IMR-90 (cell line): ENCODE data around the gene BDH1. TPM values are rescaled to one million over a fixed set of nuclear protein-coding genes. Genes with fewer than 3 reads are reported as not detected.

Source experiments
- ATAC-seq: fragments of 200-7000 bp; cut with Tn5 transposase; 2 replicates; pipeline ENCODE4 v1.9.1; 2020; ENCODE audit warnings: low read depth, mild to moderate bottlenecking, moderate library complexity
- BruUV-seq: library from RNA; stranded (reverse); fragments of 400-500 nt; replicated peaks from 2 replicates; lab custom pipeline; 2021; lab: Mats Ljungman, UMichigan
- CTCF ChIA-PET: fragments of 300-600 bp; formaldehyde crosslinking; extraction: SDS; loops from one replicate; lab custom pipeline; 2021; ENCODE audit warnings: antibody characterized with exemption; lab: Yijun Ruan, JAX
- POLR2A ChIA-PET: fragments of 300-600 bp; sonication (Branson Sonifier 250); formaldehyde crosslinking; loops from one replicate; lab custom pipeline; 2022; ENCODE audit warnings: antibody characterized with exemption; ENCODE audit not compliant: unreplicated experiment; lab: Charles Lee
- DNase-seq: peaks from one replicate; pipeline ENCODE4 v3.0.0; 2013
- H2AFZ ChIP-seq: replicated peaks from 2 replicates; pipeline ENCODE3; 2013; ENCODE audit warnings: low read length, mild to moderate bottlenecking; ENCODE audit not compliant: poor library complexity
- H2AK5ac ChIP-seq: 2 replicates; pipeline ENCODE4 v1.6.1; 2013; ENCODE audit warnings: low read depth, low read length, inconsistent platforms
- H2AK9ac ChIP-seq: replicated peaks from 2 replicates; pipeline ENCODE3; 2013; ENCODE audit warnings: mild to moderate bottlenecking, low read depth, low read length, moderate library complexity; ENCODE audit not compliant: poor library complexity
- H2BK120ac ChIP-seq: 2 replicates; pipeline ENCODE4 v1.6.1; 2013; ENCODE audit warnings: low read depth, low read length, inconsistent platforms
- H2BK15ac ChIP-seq: 3 replicates; pipeline ENCODE4 v1.6.1; 2013; ENCODE audit warnings: low read depth, low read length, inconsistent platforms
- H2BK20ac ChIP-seq: 2 replicates; pipeline ENCODE4 v1.6.1; 2013; ENCODE audit warnings: low read depth, mild to moderate bottlenecking, inconsistent platforms, low read length, moderate library complexity
- H2BK5ac ChIP-seq: 2 replicates; pipeline ENCODE4 v1.6.1; 2013; ENCODE audit warnings: mild to moderate bottlenecking, low read depth, low read length, inconsistent platforms; ENCODE audit not compliant: poor library complexity, severe bottlenecking
- H3K14ac ChIP-seq: replicated peaks from 2 replicates; pipeline ENCODE4 v1.6.1; 2013; ENCODE audit warnings: low read depth, low read length, inconsistent platforms
- H3K18ac ChIP-seq: 2 replicates; pipeline ENCODE4 v1.6.1; 2013; ENCODE audit warnings: low read depth, low read length, control low read depth
- H3K23ac ChIP-seq: 2 replicates; pipeline ENCODE4 v1.6.1; 2013; ENCODE audit warnings: low read depth, low read length, inconsistent platforms
- H3K27ac ChIP-seq: 2 replicates; pipeline ENCODE4 v1.5.1; 2013; ENCODE audit warnings: mild to moderate bottlenecking, control low read depth, low read length; ENCODE audit not compliant: insufficient read depth
- H3K27me3 ChIP-seq: 2 replicates; pipeline ENCODE4 v1.6.1; 2013; ENCODE audit warnings: low read length; ENCODE audit not compliant: control insufficient read depth, insufficient read depth
- H3K36me3 ChIP-seq: 2 replicates; pipeline ENCODE4 v1.6.1; 2013; ENCODE audit warnings: low read length, mixed read lengths; ENCODE audit not compliant: control insufficient read depth, insufficient read depth
- H3K4ac ChIP-seq: 2 replicates; pipeline ENCODE4 v1.6.1; 2013; ENCODE audit warnings: low read depth, low read length, inconsistent platforms
- H3K4me1 ChIP-seq: 2 replicates; pipeline ENCODE4 v1.6.1; 2013; ENCODE audit warnings: low read length, mixed read lengths; ENCODE audit not compliant: control insufficient read depth, insufficient read depth
- H3K4me2 ChIP-seq: 2 replicates; pipeline ENCODE4 v1.6.1; 2013; ENCODE audit warnings: low read depth, mild to moderate bottlenecking, control low read depth, low read length, moderate library complexity
- H3K4me3 ChIP-seq: 2 replicates; pipeline ENCODE4 v1.5.1; 2013; ENCODE audit warnings: low read depth, mild to moderate bottlenecking, control low read depth, low read length, moderate library complexity; ENCODE audit not compliant: insufficient read depth
- H3K56ac ChIP-seq: 2 replicates; pipeline ENCODE4 v1.6.1; 2013; ENCODE audit warnings: low read length, inconsistent platforms; ENCODE audit not compliant: insufficient read depth; ENCODE audit errors: extremely low read depth
- H3K79me1 ChIP-seq, 2 experiments: 2 replicates each; pipeline ENCODE4 v1.6.1; 2013; ENCODE audit warnings: low read length in 2 of 2, inconsistent platforms in 1 of 2, low read depth in 1 of 2
- H3K9ac ChIP-seq: 2 replicates; pipeline ENCODE4 v1.6.1; 2013; ENCODE audit warnings: low read depth, low read length, control low read depth
- H3K9me1 ChIP-seq: 2 replicates; pipeline ENCODE4 v1.6.1; 2013; ENCODE audit warnings: low read length, inconsistent platforms; ENCODE audit not compliant: insufficient read depth
- H3K9me3 ChIP-seq: 2 replicates; pipeline ENCODE4 v1.6.1; 2013; ENCODE audit warnings: low read length; ENCODE audit not compliant: control insufficient read depth, insufficient read depth
- H4K20me1 ChIP-seq: 2 replicates; pipeline ENCODE4 v1.6.1; 2013; ENCODE audit warnings: low read length, inconsistent platforms; ENCODE audit not compliant: insufficient read depth
- H4K5ac ChIP-seq: 2 replicates; pipeline ENCODE4 v1.6.1; 2013; ENCODE audit warnings: mild to moderate bottlenecking, low read depth, low read length, control low read depth
- H4K8ac ChIP-seq, 2 experiments: 2 replicates each; pipeline ENCODE4 v1.6.1; 2013; ENCODE audit warnings: low read depth in 2 of 2, low read length in 2 of 2, control low read depth in 1 of 2, inconsistent platforms in 1 of 2
- H4K91ac ChIP-seq: 2 replicates; pipeline ENCODE4 v1.6.1; 2013; ENCODE audit warnings: low read depth, low read length, inconsistent platforms; ENCODE audit not compliant: insufficient read depth
- BHLHE40 ChIP-seq: fragments of 150-350 bp; IDR thresholded peaks from 2 replicates; pipeline ENCODE4 v1.6.1; 2016; ENCODE audit warnings: mild to moderate bottlenecking, low read depth, low read length
- CEBPB ChIP-seq: IDR thresholded peaks from 2 replicates; pipeline ENCODE4 v1.6.1; 2012; ENCODE audit warnings: low read depth, low read length, improper control_type of control experiment
- CHD1 ChIP-seq: IDR thresholded peaks from 2 replicates; pipeline ENCODE4 v1.6.1; 2012; ENCODE audit warnings: low read depth, low read length, improper control_type of control experiment
- MAFK ChIP-seq: IDR thresholded peaks from 2 replicates; pipeline ENCODE4 v1.6.1; 2012; ENCODE audit warnings: low read depth, low read length, improper control_type of control experiment
- MAZ ChIP-seq: IDR thresholded peaks from 2 replicates; pipeline ENCODE4 v1.6.1; 2012; ENCODE audit warnings: low read depth, mild to moderate bottlenecking, low read length, improper control_type of control experiment, moderate library complexity, borderline replicate concordance
- MXI1 ChIP-seq: IDR thresholded peaks from 2 replicates; pipeline ENCODE4 v1.6.1; 2012; ENCODE audit warnings: low read depth, mild to moderate bottlenecking, low read length, moderate library complexity, borderline replicate concordance
- NFE2L2 ChIP-seq: fragments of 150-350 bp; IDR thresholded peaks from 2 replicates; pipeline ENCODE4 v1.6.1; 2016; ENCODE audit warnings: low read depth, mild to moderate bottlenecking, low read length
- RAD21 ChIP-seq: IDR thresholded peaks from 2 replicates; pipeline ENCODE4 v1.6.1; 2012; ENCODE audit warnings: low read length, improper control_type of control experiment
- RCOR1 ChIP-seq: IDR thresholded peaks from 2 replicates; pipeline ENCODE4 v1.6.1; 2012; ENCODE audit warnings: mild to moderate bottlenecking, low read length, improper control_type of control experiment; ENCODE audit not compliant: insufficient replicate concordance
- RFX5 ChIP-seq: IDR thresholded peaks from 2 replicates; pipeline ENCODE4 v1.8.0; 2012; ENCODE audit warnings: low read depth, mild to moderate bottlenecking, low read length, moderate library complexity
- SMC3 ChIP-seq: fragments of 150-350 bp; IDR thresholded peaks from 2 replicates; pipeline ENCODE4 v1.6.1; 2016; ENCODE audit warnings: low read depth, mild to moderate bottlenecking, antibody characterized with exemption, low read length, moderate library complexity
- WGBS, 2 experiments: methylation state at CpG; one replicate each; pipeline versions ENCODE4 v1.1.5 to v1.1.7; 2013; ENCODE audit warnings: missing lambda C conversion rate in 2 of 2; ENCODE audit not compliant: insufficient read length in 1 of 2; ENCODE audit errors: extremely low coverage in 2 of 2; 5-methylcytosine and 5-hydroxymethylcytosine counted together
- dilution Hi-C: fragments of 300-500 bp; cut with HindIII; formaldehyde crosslinking; loops from one replicate; pipeline ENCODE4 v1.14.3; 2018; ENCODE audit warnings: low sequenced_read_pairs; ENCODE audit not compliant: unreplicated experiment
- in situ Hi-C: fragments of 300-500 bp; cut with MboI; formaldehyde crosslinking; loops from 3 replicates; pipeline ENCODE4 v1.14.3; 2019; ENCODE audit warnings: low sequenced_read_pairs, inconsistent platforms, mixed read lengths
- intact Hi-C: fragments of 100-400 bp; cut with micrococcal nuclease; formaldehyde crosslinking; loops from 2 replicates; pipeline ENCODE4 v1.10.0; 2022
- polyA plus RNA-seq, 3 experiments: library from polyadenylated mRNA; depleted of rRNA; stranded (reverse); fragments of >200 nt; gene quantifications; 2 replicates each; pipeline ENCODE4 v1.2.3, GENCODE V29; 2012; ENCODE audit warnings: low replicate concordance in 1 of 3
- total RNA-seq: library from RNA; depleted of rRNA; stranded (reverse); fragments of >200 nt; gene quantifications from 2 replicates; pipeline ENCODE4 v1.2.3, GENCODE V29; 2012
- TF ChIP-seq, protein P1 (sequence below): fragments of 150-350 bp; IDR thresholded peaks from 2 replicates; pipeline ENCODE4 v1.6.1; 2016; ENCODE audit warnings: low read depth, mild to moderate bottlenecking, low read length, moderate library complexity, borderline replicate concordance

Gene BDH1
- total and polyA plus RNA-seq, 2 of the 4 experiments (the other 2 are of a cell fraction), result 2.7 to 4.4 TPM

- CTCF ChIA-PET, result no interaction called here
- Histone ChIP-seq H3K18ac (no peak overlapping the region), H3K9me3 (no peaks in the 10 kb centered on the region), H3K4me1 (0 out of 2 replicates have a peak, but pooled peaks cover 1% of the 10 kb centered on the region), H3K27ac (no peak overlapping the region), H2BK5ac (no peak overlapping the region), H2AK5ac (no peak overlapping the region), H3K27me3 (no peaks in the 10 kb centered on the region; the same call in 1 of the 2 replicates), H4K20me1 (no peaks in the 10 kb centered on the region), H3K36me3 (no peaks in the 10 kb centered on the region), H4K5ac (no peak overlapping the region), H2BK120ac (no peak overlapping the region), H3K79me1 (no peaks in the 10 kb centered on the region), H4K91ac (no peak overlapping the region), H3K4me3 (no peak overlapping the region), H3K23ac (no peak overlapping the region), H3K9me1 (no peaks in the 10 kb centered on the region; the same call in 1 of the 2 replicates), H2AFZ (no peak overlapping the region), H2AK9ac (no peak overlapping the region), H2BK20ac (no peak overlapping the region), H3K14ac (no peak overlapping the region), H3K9ac (no peak overlapping the region), H3K4ac (no peak overlapping the region), H3K56ac (no peak overlapping the region), H4K8ac (no peak overlapping the region), H2BK15ac (no peak overlapping the region), H3K4me2 (no peak overlapping the region)
- no peak for DNase-seq
- in situ Hi-C loops, result no loop called here
- WGBS, 2 experiments, result no CpG with 5 or more reads among the region's 6 CpGs
- no peak for TF ChIP-seq NFE2L2
- TF ChIP-seq RFX5, result no peak
- TF ChIP-seq BHLHE40, result no peak
- TF ChIP-seq SMC3, result no peak
- TF ChIP-seq MXI1, result no peak
- TF ChIP-seq, protein P1, sequence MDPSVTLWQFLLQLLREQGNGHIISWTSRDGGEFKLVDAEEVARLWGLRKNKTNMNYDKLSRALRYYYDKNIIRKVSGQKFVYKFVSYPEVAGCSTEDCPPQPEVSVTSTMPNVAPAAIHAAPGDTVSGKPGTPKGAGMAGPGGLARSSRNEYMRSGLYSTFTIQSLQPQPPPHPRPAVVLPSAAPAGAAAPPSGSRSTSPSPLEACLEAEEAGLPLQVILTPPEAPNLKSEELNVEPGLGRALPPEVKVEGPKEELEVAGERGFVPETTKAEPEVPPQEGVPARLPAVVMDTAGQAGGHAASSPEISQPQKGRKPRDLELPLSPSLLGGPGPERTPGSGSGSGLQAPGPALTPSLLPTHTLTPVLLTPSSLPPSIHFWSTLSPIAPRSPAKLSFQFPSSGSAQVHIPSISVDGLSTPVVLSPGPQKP, result no peak
- no peak for TF ChIP-seq MAZ
- no peak for TF ChIP-seq CHD1
- no peak for TF ChIP-seq RAD21
- TF ChIP-seq MAFK, result no peak
- no peak for TF ChIP-seq RCOR1
- no peak for TF ChIP-seq CEBPB
- dilution Hi-C loops, result no loop called here
- BruUV-seq, result no TSS peak
- intact Hi-C loops, result no loop called here
- no peak for ATAC-seq
- POLR2A ChIA-PET, result no interaction called here
Observed at GRCh38 chr3:197539651-197540051, 16.1 kb downstream of the BDH1 start.
